Measurements from ENCODE around the gene APBA2. TPM values are rescaled to one million over a fixed set of nuclear protein-coding genes. Genes with fewer than 3 reads are reported as not detected.

The APBA2 gene
- total RNA-seq, 1 experiment from 2014 or later = 0.31 TPM

GRCh38 chr15:29143909-29144635, 258.3 kb downstream of the APBA2 start:
- BruUV-seq (replicated peaks) = no TSS peak
- no peak overlapping the region for H3K4me3 ChIP-seq (ENCODE audit: low read depth in 2 of 2, low read length in 2 of 2)
- no peak for ATAC-seq
- in situ Hi-C loops (cut with HindIII; ENCODE audit: low pct_unique_long_range_greater_than_20kb, low sequenced_read_pairs) (no loop called here), intact Hi-C loops (cut with micrococcal nuclease; ENCODE audit: unreplicated experiment) (no loop called here)
- DNase-seq (ENCODE audit: low read depth, low spot score) = no peak
- no peaks in the 10 kb centered on the region for H3K36me3 ChIP-seq (ENCODE audit: control insufficient read depth, insufficient read depth, low read length)
- no peaks in the 10 kb centered on the region; the same call in 1 of the 2 replicates for H3K27me3 ChIP-seq (ENCODE audit: control insufficient read depth, insufficient read depth, low read length)
- peaks cover 4% of the 10 kb centered on the region; the same call in 1 of the 2 replicates for H3K4me1 ChIP-seq (ENCODE audit: control insufficient read depth, insufficient read depth, low read length)
- TF ChIP-seq CTCF (IDR thresholded peaks at IDR 0.05) (no peak), POLR2AphosphoS5 (IDR thresholded peaks at IDR 0.05; ENCODE audit: low read depth, low read length) (no peak), TCF7L2 (IDR thresholded peaks at IDR 0.05; ENCODE audit: low read depth, low read length) (no peak), SIN3A (IDR thresholded peaks at IDR 0.05; ENCODE audit: borderline replicate concordance, insufficient read depth, low read depth, low read length) (no peak)
- TF ChIP-seq, protein P1, sequence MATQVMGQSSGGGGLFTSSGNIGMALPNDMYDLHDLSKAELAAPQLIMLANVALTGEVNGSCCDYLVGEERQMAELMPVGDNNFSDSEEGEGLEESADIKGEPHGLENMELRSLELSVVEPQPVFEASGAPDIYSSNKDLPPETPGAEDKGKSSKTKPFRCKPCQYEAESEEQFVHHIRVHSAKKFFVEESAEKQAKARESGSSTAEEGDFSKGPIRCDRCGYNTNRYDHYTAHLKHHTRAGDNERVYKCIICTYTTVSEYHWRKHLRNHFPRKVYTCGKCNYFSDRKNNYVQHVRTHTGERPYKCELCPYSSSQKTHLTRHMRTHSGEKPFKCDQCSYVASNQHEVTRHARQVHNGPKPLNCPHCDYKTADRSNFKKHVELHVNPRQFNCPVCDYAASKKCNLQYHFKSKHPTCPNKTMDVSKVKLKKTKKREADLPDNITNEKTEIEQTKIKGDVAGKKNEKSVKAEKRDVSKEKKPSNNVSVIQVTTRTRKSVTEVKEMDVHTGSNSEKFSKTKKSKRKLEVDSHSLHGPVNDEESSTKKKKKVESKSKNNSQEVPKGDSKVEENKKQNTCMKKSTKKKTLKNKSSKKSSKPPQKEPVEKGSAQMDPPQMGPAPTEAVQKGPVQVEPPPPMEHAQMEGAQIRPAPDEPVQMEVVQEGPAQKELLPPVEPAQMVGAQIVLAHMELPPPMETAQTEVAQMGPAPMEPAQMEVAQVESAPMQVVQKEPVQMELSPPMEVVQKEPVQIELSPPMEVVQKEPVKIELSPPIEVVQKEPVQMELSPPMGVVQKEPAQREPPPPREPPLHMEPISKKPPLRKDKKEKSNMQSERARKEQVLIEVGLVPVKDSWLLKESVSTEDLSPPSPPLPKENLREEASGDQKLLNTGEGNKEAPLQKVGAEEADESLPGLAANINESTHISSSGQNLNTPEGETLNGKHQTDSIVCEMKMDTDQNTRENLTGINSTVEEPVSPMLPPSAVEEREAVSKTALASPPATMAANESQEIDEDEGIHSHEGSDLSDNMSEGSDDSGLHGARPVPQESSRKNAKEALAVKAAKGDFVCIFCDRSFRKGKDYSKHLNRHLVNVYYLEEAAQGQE (IDR thresholded peaks at IDR 0.05; ENCODE audit: insufficient read depth in 1 of 2, low read depth in 2 of 2, low read length in 1 of 2) = no peak
- no peak overlapping the region for H3K27ac ChIP-seq (ENCODE audit: low read length)
- CTCF ChIA-PET = no interaction called here
- H3K9me3 ChIP-seq (ENCODE audit: control insufficient read depth, insufficient read depth, low read depth, low read length) = no peaks in the 10 kb centered on the region
- POLR2A ChIA-PET = interaction anchor here (0.7 kb wide), 1 partner anchor 9 kb away, joined by 4 read pairs; no protein-coding TSS in a partner anchor

- Histone ChIP-seq H3K36me3 (ENCODE audit: control insufficient read depth, insufficient read depth, low read length) (no peaks in the 10 kb centered on the region), H3K9me3 (ENCODE audit: control insufficient read depth, insufficient read depth, low read depth, low read length) (no peaks in the 10 kb centered on the region), H3K27ac (ENCODE audit: low read length) (no peak overlapping the region), H3K27me3 (ENCODE audit: control insufficient read depth, insufficient read depth, low read length) (no peaks in the 10 kb centered on the region), H3K4me1 (ENCODE audit: control insufficient read depth, insufficient read depth, low read length) (no peaks in the 10 kb centered on the region), H3K4me3 (ENCODE audit: low read depth in 2 of 2, low read length in 2 of 2) (no peak overlapping the region)
- DNase-seq (ENCODE audit: low read depth, low spot score) = no peak
- in situ Hi-C loops (cut with HindIII; ENCODE audit: low pct_unique_long_range_greater_than_20kb, low sequenced_read_pairs) (no loop called here), intact Hi-C loops (cut with micrococcal nuclease; ENCODE audit: unreplicated experiment) (loop anchor here (5.0 kb wide), 1 partner anchor 38 kb away; no protein-coding TSS in a partner anchor)
- ATAC-seq = no peak
- POLR2A ChIA-PET = no interaction called here
- TF ChIP-seq TCF7L2 (IDR thresholded peaks at IDR 0.05; ENCODE audit: low read depth, low read length) = no peak
- TF ChIP-seq SIN3A (IDR thresholded peaks at IDR 0.05; ENCODE audit: borderline replicate concordance, insufficient read depth, low read depth, low read length) = no peak
- TF ChIP-seq POLR2AphosphoS5 (IDR thresholded peaks at IDR 0.05; ENCODE audit: low read depth, low read length) = no peak
- no peak for TF ChIP-seq CTCF (IDR thresholded peaks at IDR 0.05)
- TF ChIP-seq, protein P1 (IDR thresholded peaks at IDR 0.05; ENCODE audit: insufficient read depth in 1 of 2, low read depth in 2 of 2, low read length in 1 of 2) = no peak
- BruUV-seq (replicated peaks) = no TSS peak
- CTCF ChIA-PET = interaction anchor here (0.8 kb wide), 1 partner anchor 10 kb away, joined by 3 read pairs; no protein-coding TSS in a partner anchor
Observed at GRCh38 chr15:29149738-29150075, 263.9 kb downstream of the APBA2 start.
